GM20000 (cell line): ENCODE data around the gene KIAA1328.

Experiments
- DNase-seq: peaks from one replicate; pipeline ENCODE4 v3.0.0; 2012; ENCODE audit warnings: low spot score
- CTCF ChIP-seq: IDR thresholded peaks from 2 replicates; pipeline ENCODE4 v1.5.1; 2012; ENCODE audit warnings: mild to moderate bottlenecking, control low read depth; ENCODE audit errors: extremely low read depth, missing control alignments

KIAA1328 gene

GRCh38 chr18:36805105-36805504 lies 23.8 kb upstream of the KIAA1328 start:
- TF ChIP-seq CTCF: no peak
- no peak for DNase-seq

DNA sequence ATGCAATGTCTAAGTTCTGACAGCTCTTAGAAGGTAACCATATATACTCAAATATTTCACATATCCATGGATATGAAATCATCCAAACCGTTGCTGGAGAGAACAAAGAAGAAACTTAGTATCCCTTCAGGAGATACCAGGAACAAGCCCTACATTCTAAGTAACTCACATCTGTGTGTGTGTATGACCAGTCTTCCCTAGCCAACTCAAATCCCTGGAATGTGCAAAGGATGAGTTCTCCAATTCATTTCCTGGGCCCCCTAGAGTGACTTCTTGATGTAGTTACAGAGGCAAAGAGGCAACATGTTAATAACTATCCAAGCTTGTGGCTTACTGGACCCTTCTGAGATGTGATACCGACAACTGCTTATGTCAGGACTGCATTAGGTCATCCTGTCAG lies 20.2 kb upstream of the KIAA1328 start:
- TF ChIP-seq CTCF: no peak
- DNase-seq: no peak

DNA sequence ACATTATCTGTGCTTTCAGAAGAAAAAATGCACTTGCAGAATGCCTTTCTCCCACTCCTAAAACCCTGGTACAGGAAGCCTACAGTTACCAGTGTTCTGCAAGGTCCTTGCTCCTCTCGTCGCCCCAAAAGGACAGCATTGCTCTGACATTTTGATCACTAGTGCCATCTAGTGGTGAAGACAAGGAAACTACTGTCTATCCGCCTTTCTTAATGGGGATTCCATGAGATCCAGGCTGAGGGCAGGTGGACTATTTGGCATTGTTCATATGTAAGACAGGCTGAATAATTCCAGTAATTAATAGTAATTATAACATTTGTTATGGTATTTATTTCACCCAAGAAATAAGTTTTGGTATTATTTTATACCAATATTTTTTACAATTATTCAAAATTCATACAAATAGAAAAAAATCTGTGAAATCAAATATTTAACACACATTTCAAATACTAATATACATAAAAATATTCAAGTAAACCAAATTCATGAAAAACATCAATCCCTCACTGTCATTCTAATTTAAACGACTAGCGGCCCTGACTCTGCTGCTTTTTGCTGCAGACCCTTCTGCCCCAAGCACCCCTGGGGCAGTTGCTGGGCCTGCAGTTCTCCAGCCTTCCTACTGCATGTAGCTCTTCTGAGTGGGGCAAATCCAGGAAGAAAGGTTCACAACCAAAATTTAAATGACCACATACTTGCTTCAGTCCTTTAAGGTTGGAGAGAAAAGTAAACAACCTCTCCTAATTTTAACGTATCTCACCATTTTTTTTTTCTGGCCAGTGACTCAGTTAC lies 19.1 kb upstream of the KIAA1328 start:
- peak; percentile 56 for TF ChIP-seq CTCF
- DNase-seq: peak; percentile 77

GRCh38 chr18:36811430-36811829 lies 17.5 kb upstream of the KIAA1328 start:
- TF ChIP-seq CTCF: no peak
- no peak for DNase-seq

- no peak for DNase-seq
- no peak for TF ChIP-seq CTCF
These were observed 17.0 kb upstream of the KIAA1328 start for GRCh38 chr18:36811955-36812354.

- TF ChIP-seq CTCF: no peak
- DNase-seq: no peak
These were observed 16.2 kb upstream of the KIAA1328 start for GRCh38 chr18:36812678-36813077.

GRCh38 chr18:36813101-36813775 lies 15.7 kb upstream of the KIAA1328 start:
- DNase-seq: no peak
- TF ChIP-seq CTCF: no peak
